ENCODE results near the gene CACNA2D3.

The CACNA2D3 gene

GRCh38 chr3:54122324-54123002 is at the start of gene CACNA2D3:
CACNA2D3 (plus strand) TSS chr3:54122552.
- no peak for TF ChIP-seq CTCF (conservative IDR thresholded peaks at IDR 0.05; ENCODE audit: low read length)
- no peak for DNase-seq (ENCODE audit: low read depth)
- no peak within 1 kb of the TSS; the same call in 1 of the 2 replicates for H3K4me3 ChIP-seq (ENCODE audit: low read length)

GRCh38 chr3:54073386-54073785 is 49.0 kb upstream of the CACNA2D3 start:
- TF ChIP-seq CTCF (conservative IDR thresholded peaks at IDR 0.05; ENCODE audit: low read length): no peak
- no peak overlapping the region for H3K4me3 ChIP-seq (ENCODE audit: low read length)
- DNase-seq (ENCODE audit: low read depth): no peak

- H3K4me3 ChIP-seq (ENCODE audit: low read length): no peak overlapping the region
- DNase-seq (ENCODE audit: low read depth): no peak
- TF ChIP-seq CTCF (conservative IDR thresholded peaks at IDR 0.05; ENCODE audit: low read length): no peak
These were observed 43.0 kb upstream of the CACNA2D3 start for GRCh38 chr3:54079314-54079713.

GRCh38 chr3:54079730-54080325 is 42.5 kb upstream of the CACNA2D3 start:
- TF ChIP-seq CTCF (conservative IDR thresholded peaks at IDR 0.05; ENCODE audit: low read length): no peak
- no peak for DNase-seq (ENCODE audit: low read depth)
- H3K4me3 ChIP-seq (ENCODE audit: low read length): no peak overlapping the region

GRCh38 chr3:54083921-54084320 is 38.4 kb upstream of the CACNA2D3 start:
- no peak overlapping the region for H3K4me3 ChIP-seq (ENCODE audit: low read length)
- no peak for TF ChIP-seq CTCF (conservative IDR thresholded peaks at IDR 0.05; ENCODE audit: low read length)
- no peak for DNase-seq (ENCODE audit: low read depth)

GRCh38 chr3:54085936-54086335 is 36.4 kb upstream of the CACNA2D3 start:
- TF ChIP-seq CTCF (conservative IDR thresholded peaks at IDR 0.05; ENCODE audit: low read length): no peak
- DNase-seq (ENCODE audit: low read depth): no peak
- no peak overlapping the region for H3K4me3 ChIP-seq (ENCODE audit: low read length)
